KOPT-K1 (cell line): ENCODE results near the gene TTC23.

Source experiments
- H3K27ac ChIP-seq: fragments of 200-600 bp; sonication (generic); 2 replicates; pipeline ENCODE4 v1.5.1; 2016; ENCODE audit warnings: antibody characterized with exemption, mild to moderate bottlenecking, low read depth, low read length; ENCODE audit not compliant: poor library complexity, severe bottlenecking
- H3K36me3 ChIP-seq: fragments of 200-600 bp; sonication (generic); 2 replicates; pipeline ENCODE4 v1.5.1; 2017; ENCODE audit warnings: antibody characterized with exemption, mild to moderate bottlenecking, low read length, moderate library complexity; ENCODE audit not compliant: insufficient read depth
- H3K9me3 ChIP-seq: fragments of 200-600 bp; sonication (generic); 2 replicates; pipeline ENCODE4 v1.5.1; 2017; ENCODE audit warnings: antibody characterized with exemption, low read length, mild to moderate bottlenecking; ENCODE audit not compliant: insufficient read depth, poor library complexity, severe bottlenecking

TTC23 gene

DNA sequence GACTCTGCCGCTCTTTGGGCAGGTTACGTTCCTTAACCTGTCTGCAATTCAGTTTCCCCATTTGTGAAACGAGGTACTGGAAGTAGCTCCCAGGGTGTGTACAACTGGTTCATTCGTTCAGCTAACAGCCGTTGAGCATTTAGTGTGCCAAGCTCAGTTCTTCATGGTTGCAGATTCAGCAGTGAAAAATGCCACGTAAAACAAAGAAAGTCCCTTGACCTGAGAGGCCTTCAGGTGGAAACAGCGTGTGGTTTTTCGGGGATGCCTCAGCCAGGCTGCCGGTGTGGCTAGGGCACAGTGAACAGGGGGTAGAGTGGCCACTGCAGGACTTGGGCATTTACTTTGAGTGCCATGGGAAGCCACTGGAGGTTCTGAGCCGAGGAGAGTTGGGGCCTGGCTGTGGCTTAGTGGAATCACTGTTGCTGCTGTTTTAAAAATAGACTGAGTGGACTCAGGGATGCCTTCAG lies 139.8 kb downstream of the TTC23 start:
- no peaks in the 10 kb centered on the region for H3K9me3 ChIP-seq
- H3K36me3 ChIP-seq: no peaks in the 10 kb centered on the region
- no peak overlapping the region for H3K27ac ChIP-seq

DNA sequence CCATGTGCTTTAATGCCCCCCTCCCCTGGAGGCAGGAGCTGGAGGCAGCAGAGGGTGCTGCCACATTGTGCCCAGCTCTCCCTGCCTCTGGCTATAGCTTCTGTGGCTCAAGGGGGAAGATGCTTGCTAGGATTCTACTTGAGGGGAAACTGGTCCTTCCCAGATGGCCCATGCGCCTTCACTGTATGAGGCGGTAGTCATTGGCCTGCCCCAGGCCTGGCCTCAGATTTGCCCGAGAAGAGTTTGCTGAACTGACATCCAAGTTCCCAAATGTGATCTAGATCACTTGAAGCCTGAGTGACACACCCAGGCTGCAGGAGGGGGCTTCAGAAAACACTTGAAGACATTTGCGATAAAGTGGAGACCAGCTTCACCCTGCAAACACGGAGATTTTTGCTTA lies 140.4 kb downstream of the TTC23 start:
- Histone ChIP-seq H3K36me3 (no peaks in the 10 kb centered on the region), H3K9me3 (no peaks in the 10 kb centered on the region), H3K27ac (no peak overlapping the region)

- Histone ChIP-seq H3K27ac (no peak overlapping the region), H3K9me3 (no peaks in the 10 kb centered on the region), H3K36me3 (no peaks in the 10 kb centered on the region)
These were observed 142.8 kb downstream of the TTC23 start for GRCh38 chr15:99106417-99107220.

DNA sequence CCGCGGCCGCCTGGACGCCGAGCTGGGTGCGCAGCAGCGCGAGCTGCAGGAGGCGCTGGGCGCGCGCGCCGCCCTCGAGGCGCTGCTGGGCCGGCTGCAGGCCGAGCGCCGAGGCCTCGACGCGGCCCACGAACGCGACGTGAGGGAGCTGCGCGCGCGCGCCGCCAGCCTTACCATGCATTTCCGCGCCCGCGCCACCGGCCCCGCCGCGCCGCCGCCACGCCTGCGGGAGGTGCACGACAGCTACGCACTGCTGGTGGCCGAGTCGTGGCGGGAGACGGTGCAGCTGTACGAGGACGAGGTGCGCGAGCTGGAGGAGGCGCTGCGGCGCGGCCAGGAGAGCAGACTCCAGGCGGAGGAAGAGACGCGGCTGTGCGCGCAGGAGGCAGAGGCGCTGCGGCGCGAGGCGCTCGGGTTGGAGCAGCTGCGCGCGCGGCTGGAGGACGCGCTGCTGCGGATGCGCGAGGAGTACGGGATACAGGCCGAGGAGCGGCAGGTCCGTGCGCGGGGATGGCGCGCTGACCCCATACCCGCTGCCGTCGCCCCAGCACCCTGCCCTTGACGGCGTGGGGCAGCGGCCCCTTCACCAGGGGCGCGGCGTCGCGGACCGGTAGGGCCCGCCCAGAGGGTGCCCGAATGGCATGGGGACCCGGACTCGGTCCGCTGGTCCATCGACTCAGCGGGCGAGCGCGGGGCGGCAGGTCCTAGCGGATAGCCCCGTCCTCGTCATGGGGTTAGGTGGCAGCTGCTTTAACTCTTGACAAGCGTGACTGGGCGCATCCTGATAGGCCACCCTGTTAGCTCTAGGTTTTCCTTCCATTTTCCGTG lies 143.7 kb downstream of the TTC23 start:
- Histone ChIP-seq H3K36me3 (no peaks in the 10 kb centered on the region), H3K27ac (no peak overlapping the region)

DNA sequence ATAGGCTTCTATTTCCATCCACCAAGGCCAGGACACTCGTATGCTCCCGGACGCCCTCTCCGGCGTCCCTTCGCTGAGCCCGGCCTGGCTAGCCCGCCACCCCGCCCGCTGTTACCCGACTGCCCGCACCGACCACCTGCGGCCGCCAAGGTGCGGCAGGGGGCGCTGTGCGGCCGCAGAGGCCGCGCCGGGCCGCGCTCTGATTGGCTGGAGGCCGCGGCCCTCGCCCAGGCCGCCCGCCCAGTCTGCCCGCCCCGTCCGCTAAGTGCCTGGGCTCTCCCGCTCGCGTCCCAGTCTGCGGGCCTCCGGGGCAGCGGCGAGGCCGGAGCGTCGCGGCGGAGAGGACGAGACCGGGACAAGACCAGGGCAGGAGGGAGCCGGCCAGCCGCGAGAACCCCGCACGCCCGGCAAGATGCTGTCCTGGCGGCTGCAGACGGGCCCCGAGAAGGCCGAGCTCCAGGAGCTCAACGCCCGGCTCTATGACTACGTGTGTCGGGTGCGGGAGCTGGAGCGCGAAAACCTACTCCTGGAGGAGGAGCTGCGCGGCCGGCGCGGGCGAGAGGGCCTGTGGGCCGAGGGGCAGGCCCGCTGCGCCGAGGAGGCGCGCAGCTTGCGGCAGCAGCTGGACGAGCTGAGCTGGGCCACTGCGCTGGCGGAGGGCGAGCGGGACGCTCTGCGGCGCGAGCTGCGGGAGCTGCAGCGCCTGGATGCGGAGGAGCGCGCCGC lies 144.4 kb downstream of the TTC23 start, which contains the start of gene SYNM:
Gene SYNM (plus strand): TSS at position 293 of the 726 bp plus-strand sequence. CDS start 120 bp downstream, at position 413.
- no peak within 1 kb of the TSS for H3K27ac ChIP-seq

More for the DNA sequence above, 143.7 kb downstream of the TTC23 start:
- H3K9me3 ChIP-seq: no peaks in the 10 kb centered on the region

GRCh38 chr15:99103279-99103678 lies 146.1 kb downstream of the TTC23 start:
- no peak overlapping the region for H3K27ac ChIP-seq
- H3K9me3 ChIP-seq: no peaks in the 10 kb centered on the region
- H3K36me3 ChIP-seq: no peaks in the 10 kb centered on the region

More for the DNA sequence above, 144.4 kb downstream of the TTC23 start, which contains the start of gene SYNM:
- H3K9me3 ChIP-seq: no peaks in the 10 kb centered on the region
- no peaks in the 10 kb centered on the region for H3K36me3 ChIP-seq

DNA sequence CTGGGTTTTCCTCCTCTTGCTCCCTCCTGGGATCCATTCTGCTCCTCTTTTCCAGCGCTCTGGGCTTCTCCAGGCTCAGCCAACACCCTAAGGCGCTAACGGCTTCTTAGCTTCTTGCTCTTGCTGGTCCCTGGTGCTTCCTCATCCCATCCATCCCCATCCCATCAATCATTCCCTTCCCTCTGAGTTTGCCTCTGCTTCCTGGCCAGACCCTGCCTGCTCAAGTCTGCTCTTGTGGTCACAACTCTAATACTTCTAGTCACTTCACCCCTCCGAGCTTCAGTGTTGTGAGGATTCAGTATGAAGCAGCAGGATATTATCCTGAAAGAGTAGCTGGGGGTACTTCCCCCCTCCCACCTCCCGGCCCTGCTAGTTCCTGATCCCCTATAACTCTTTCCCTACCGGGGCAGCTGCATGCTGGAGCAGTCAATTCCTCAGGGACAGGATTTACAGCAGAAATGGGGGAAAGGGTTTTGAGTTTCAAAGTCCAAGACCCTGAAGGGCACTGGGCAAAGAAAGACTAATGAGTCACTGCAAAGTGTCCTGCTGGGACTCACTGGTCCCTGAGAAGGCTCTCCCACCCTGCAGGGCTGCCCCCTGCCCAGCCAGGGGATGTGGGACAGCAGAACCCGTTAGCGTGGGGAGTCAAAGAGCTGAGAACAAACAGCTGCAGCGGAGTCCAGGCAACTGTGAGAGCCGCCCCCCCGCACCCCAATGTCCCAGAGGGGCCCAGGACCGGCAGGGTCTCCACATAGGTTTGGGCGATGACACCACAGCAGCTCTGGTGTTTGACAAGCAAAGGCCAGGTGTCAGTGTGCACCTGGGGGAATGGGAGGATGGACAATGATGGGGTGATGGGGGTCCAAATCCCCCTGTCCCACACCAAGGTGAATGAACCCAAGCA lies 146.8 kb downstream of the TTC23 start:
- Histone ChIP-seq H3K27ac (no peak overlapping the region), H3K9me3 (no peaks in the 10 kb centered on the region), H3K36me3 (no peaks in the 10 kb centered on the region)

DNA sequence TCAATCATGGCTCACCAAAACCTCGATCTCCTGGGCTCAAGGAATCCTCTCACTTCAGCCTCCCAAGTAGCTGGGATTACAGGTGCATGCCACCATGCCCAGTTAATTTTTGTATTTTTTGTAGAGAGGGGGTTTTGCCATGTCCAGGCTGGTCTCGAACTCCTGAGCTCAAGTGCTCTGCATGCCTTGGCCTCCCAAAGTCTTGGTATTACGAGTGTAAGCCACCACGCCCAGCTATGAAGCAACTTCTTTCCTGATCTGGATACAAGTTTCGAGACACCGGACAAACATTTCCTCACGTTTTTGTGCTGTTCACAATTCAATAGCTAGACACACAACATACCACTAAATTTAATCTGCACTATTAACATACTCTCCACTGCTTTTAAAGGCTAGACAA lies 147.9 kb downstream of the TTC23 start:
- Histone ChIP-seq H3K9me3 (no peaks in the 10 kb centered on the region), H3K27ac (no peak overlapping the region), H3K36me3 (no peaks in the 10 kb centered on the region)

DNA sequence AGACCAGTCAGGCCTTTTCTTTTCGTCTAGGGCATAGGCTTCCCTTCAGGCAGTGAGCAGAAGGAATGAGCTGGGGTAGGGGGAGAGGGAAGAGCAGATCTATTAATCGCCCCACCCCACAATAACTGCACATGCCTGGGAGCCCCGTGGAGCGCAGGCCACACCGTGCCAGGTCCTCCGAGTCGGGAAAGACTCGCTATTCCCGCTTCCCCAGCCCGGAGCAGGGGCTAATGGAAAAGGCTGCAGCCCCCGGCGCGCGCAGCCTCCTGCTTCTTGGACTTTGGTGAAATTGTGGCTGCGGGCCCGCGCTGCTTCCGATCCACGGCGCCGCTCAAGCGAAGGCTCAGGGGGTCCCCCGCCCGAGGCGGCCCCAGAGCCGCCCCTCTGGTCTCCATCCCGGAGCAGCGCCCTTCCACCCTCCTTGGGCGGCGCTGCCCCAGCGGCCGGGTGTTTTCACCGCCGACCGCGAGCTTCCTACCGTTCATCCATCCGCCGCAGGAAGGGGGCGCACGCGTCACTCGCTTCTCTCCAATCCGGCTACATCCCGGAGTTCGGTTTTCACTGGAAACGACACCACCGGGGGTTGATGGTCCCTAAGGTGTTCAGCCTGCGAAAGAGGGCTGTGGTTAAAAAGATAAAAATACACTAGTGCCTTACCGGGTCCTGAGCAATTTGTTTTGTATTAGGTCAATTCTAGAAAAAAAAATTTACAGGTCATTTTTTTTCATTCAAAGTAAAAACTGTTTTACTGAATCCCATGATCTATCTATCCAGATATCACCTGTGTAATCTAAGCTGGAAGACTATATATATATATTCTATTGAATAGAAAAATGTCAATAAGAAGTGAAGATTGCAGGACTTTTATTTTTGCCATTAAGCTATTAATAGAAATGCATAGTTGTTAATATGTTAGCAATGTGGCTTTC lies 148.9 kb downstream of the TTC23 start:
- Histone ChIP-seq H3K27ac (no peak overlapping the region), H3K36me3 (no peaks in the 10 kb centered on the region), H3K9me3 (no peaks in the 10 kb centered on the region)

GRCh38 chr15:99099661-99100060 lies 149.7 kb downstream of the TTC23 start:
- no peak overlapping the region for H3K27ac ChIP-seq
- no peaks in the 10 kb centered on the region for H3K9me3 ChIP-seq
- no peaks in the 10 kb centered on the region for H3K36me3 ChIP-seq

DNA sequence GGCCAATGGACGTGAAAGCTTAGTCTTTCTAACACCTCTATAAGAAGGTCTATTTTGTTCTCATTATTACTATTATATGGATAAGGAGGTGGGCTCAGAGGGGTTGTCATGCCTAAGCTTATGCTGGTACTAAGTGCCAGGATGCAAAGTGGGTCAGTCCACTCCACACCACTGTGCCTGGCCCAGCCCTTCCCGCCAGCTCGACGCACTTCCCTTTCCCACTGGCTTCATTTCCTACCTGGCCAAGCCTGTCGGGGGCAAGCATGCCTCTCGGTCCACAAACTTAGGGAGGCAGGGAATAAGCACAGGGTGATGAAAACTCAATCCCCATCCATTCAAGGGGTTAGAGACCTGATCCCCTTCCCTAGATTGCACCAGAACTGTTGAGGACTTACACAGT lies 150.4 kb downstream of the TTC23 start:
- no peaks in the 10 kb centered on the region for H3K9me3 ChIP-seq
- no peak overlapping the region for H3K27ac ChIP-seq
- no peaks in the 10 kb centered on the region for H3K36me3 ChIP-seq

DNA sequence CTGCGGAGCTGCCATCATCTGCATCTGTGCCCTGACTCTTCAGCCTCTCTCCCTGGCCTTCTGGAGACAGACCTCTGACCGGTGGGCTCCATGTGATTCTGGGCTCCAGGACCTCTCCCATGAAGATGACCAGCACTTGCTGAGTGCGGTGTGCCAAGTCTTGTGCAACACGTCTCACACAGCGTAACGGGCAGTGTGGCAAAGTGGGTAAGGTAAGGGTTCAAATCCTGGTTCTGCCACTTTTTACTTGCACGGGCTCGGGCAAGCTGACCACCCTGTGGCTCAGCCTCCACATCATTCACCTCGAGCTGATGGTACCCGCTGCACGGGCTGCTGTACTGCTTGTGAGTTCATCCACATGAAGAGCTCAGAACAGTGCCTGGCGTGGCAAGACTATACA lies 151.0 kb downstream of the TTC23 start:
- Histone ChIP-seq H3K27ac (no peak overlapping the region), H3K36me3 (no peaks in the 10 kb centered on the region), H3K9me3 (no peaks in the 10 kb centered on the region)
